HCT116 (cell line): ENCODE data around the gene ARHGAP42. TPM values are rescaled to one million over a fixed set of nuclear protein-coding genes. Genes with fewer than 3 reads are reported as not detected.

Experiments
- ATAC-seq: fragments of 200-7000 bp; cut with Tn5 transposase; 2 replicates; pipeline ENCODE4 v1.9.1; 2020; ENCODE audit warnings: mild to moderate bottlenecking, moderate library complexity
- BruUV-seq: library from RNA; stranded (reverse); fragments of 400-500 nt; replicated peaks from 2 replicates; lab custom pipeline; 2021; lab: Mats Ljungman, UMichigan
- CTCF ChIA-PET: fragments of 300-600 bp; sonication (Branson Sonifier 250); formaldehyde crosslinking; loops from one replicate; lab custom pipeline; 2021; ENCODE audit warnings: antibody characterized with exemption; lab: Charles Lee
- POLR2A ChIA-PET: fragments of 300-600, 350-600 bp; sonication (Branson Sonifier 250); formaldehyde crosslinking; loops from one replicate; lab custom pipeline; 2021; ENCODE audit warnings: antibody characterized with exemption; lab: Charles Lee
- RAD21 ChIA-PET, 2 experiments: fragments of 300-600 bp; sonication (Branson Sonifier 250); formaldehyde crosslinking; loops; one replicate each; lab custom pipeline; 2023; ENCODE audit warnings: low total read pairs in 2 of 2; ENCODE audit not compliant: uncharacterized antibody in 2 of 2, unreplicated experiment in 2 of 2, low non-redundant PET in 1 of 2; lab: Charles Lee
- DNase-seq: peaks from one replicate; pipeline ENCODE4 v3.0.0-alpha.2; 2010; ENCODE audit warnings: low read depth, low spot score
- H2AFZ ChIP-seq: fragments of 200-600 bp; shearing (Covaris generic), sonication (generic); 2 replicates; pipeline ENCODE4 v1.6.1; 2017; ENCODE audit warnings: low read depth, mixed run types, mixed read lengths, antibody characterized with exemption, low read length; ENCODE audit not compliant: poor library complexity, severe bottlenecking
- H3K27ac ChIP-seq: 2 replicates; pipeline ENCODE4 v1.5.1; 2012; ENCODE audit warnings: low read depth, low read length
- H3K27me3 ChIP-seq: fragments of 200-600 bp; sonication (generic); 2 replicates; pipeline ENCODE4 v1.6.1; 2016; ENCODE audit warnings: mixed run types, low read length, mixed read lengths; ENCODE audit not compliant: insufficient read depth
- H3K36me3 ChIP-seq, 2 experiments: fragments of 200-500 bp in 1 of 2; fragments of 200-600 bp in 1 of 2; sonication (Bioruptor generic) in 1 of 2; sonication (generic) in 1 of 2; 2 replicates each; pipeline versions ENCODE4 v1.5.1 to v1.6.1; 2014 to 2016; ENCODE audit warnings: low read length in 2 of 2, inconsistent platforms in 1 of 2, mixed read lengths in 1 of 2, mixed run types in 1 of 2; ENCODE audit not compliant: insufficient read depth in 2 of 2, control insufficient read depth in 1 of 2
- H3K4me1 ChIP-seq, 2 experiments: fragments of 200-600 bp in 1 of 2; sonication (generic) in 1 of 2; 2 replicates each; pipeline versions ENCODE4 v1.5.1 to v1.6.1; 2012 to 2017; ENCODE audit warnings: low read length in 2 of 2, inconsistent platforms in 1 of 2, mild to moderate bottlenecking in 1 of 2, mixed read lengths in 1 of 2, mixed run types in 1 of 2, moderate library complexity in 1 of 2; ENCODE audit not compliant: insufficient read depth in 2 of 2, control insufficient read depth in 1 of 2
- H3K4me2 ChIP-seq: fragments of 200-600 bp; sonication (generic); 2 replicates; pipeline ENCODE4 v1.6.1; 2017; ENCODE audit warnings: mixed run types, low read length, mixed read lengths
- H3K4me3 ChIP-seq, 2 experiments: fragments of 200-600 bp in 1 of 2; sonication (generic) in 1 of 2; replicated peaks in 1 of 2; 2 replicates each; pipeline ENCODE4 v1.5.1; 2011 to 2016; ENCODE audit warnings: low read length in 2 of 2, control low read depth in 1 of 2, low read depth in 1 of 2, mild to moderate bottlenecking in 1 of 2, mixed read lengths in 1 of 2, mixed run types in 1 of 2
- H3K79me2 ChIP-seq: fragments of 200-600 bp; sonication (generic); 2 replicates; pipeline ENCODE4 v1.6.1; 2017; ENCODE audit warnings: mild to moderate bottlenecking, mixed run types, low read length, moderate library complexity, mixed read lengths; ENCODE audit not compliant: insufficient read depth
- H3K9ac ChIP-seq: fragments of 200-600 bp; sonication (generic); 2 replicates; pipeline ENCODE4 v1.6.1; 2016; ENCODE audit warnings: low read length, mixed read lengths
- H3K9me2 ChIP-seq: fragments of 200-600 bp; sonication (generic), shearing (Covaris generic); 2 replicates; pipeline ENCODE4 v1.6.1; 2017; ENCODE audit warnings: mixed run types, mild to moderate bottlenecking, moderate library complexity; ENCODE audit not compliant: insufficient read depth
- H3K9me3 ChIP-seq, 2 experiments: fragments of 200-500 bp in 1 of 2; fragments of 200-600 bp in 1 of 2; sonication (Bioruptor generic) in 1 of 2; sonication (generic) in 1 of 2; 2 replicates each; pipeline ENCODE4 v1.6.1; 2014 to 2017; ENCODE audit warnings: low read length in 2 of 2, mixed read lengths in 2 of 2, inconsistent platforms in 1 of 2, low read depth in 1 of 2, mild to moderate bottlenecking in 1 of 2, mixed run types in 1 of 2, moderate library complexity in 1 of 2; ENCODE audit not compliant: control insufficient read depth in 1 of 2, insufficient read depth in 1 of 2
- H4K20me1 ChIP-seq: fragments of 200-600 bp; sonication (generic), shearing (Covaris generic); 2 replicates; pipeline ENCODE4 v1.6.1; 2017; ENCODE audit warnings: mixed run types, mild to moderate bottlenecking, moderate library complexity; ENCODE audit not compliant: insufficient read depth
- ATF3 ChIP-seq: IDR thresholded peaks from 2 replicates; pipeline ENCODE4 v1.6.1; 2012
- CBX3 ChIP-seq: IDR thresholded peaks from 2 replicates; pipeline ENCODE4 v1.6.1; 2012; ENCODE audit warnings: low read depth
- RAD21 ChIP-seq: IDR thresholded peaks from 2 replicates; pipeline ENCODE4 v1.6.1; 2012; ENCODE audit warnings: low read depth, mild to moderate bottlenecking
- TCF7L2 ChIP-seq: IDR thresholded peaks from 2 replicates; pipeline ENCODE4 v1.7.0; 2011; ENCODE audit warnings: borderline replicate concordance, inconsistent platforms; ENCODE audit not compliant: insufficient read depth, insufficient read length; ENCODE audit errors: extremely low read depth
- intact Hi-C: fragments of 100-400 bp; cut with micrococcal nuclease; formaldehyde crosslinking; loops from 2 replicates; pipeline ENCODE4 v1.10.0; 2022
- total RNA-seq: library from RNA; stranded (reverse); gene quantifications from one replicate; pipeline ENCODE4 v1.2.1, GENCODE V29; 2021; ENCODE audit not compliant: unreplicated experiment

ARHGAP42 gene
- total RNA-seq, 1 experiment from 2014 or later: 12.3 TPM

DNA sequence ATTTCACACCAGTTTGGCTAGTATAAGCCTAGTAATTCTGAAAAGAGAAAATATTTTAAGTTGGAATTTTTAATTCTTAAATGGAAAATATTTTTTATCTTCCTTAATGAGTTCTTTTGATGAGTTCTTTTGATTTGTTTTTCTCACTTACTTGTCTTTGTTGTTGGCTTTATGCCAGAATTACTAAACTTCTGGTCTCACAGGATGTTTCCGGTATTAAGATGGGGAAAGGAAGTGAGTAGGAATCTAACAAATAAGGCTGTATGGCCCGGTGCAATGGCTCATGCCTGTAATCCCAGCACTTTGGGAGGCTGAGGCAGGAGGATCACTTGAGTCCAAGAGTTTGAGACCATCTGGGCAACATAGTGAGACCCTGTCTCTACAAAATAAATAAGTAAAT, 106.4 kb downstream of the ARHGAP42 start:
- no peak overlapping the region for H3K4me3 ChIP-seq
- no TSS peak for BruUV-seq
- H3K79me2 ChIP-seq: peaks cover 15% of the 10 kb centered on the region; the same call in 1 of the 2 replicates
- H3K36me3 ChIP-seq: no peaks in the 10 kb centered on the region
- ChIA-PET RAD21 (no interaction called here), CTCF (no interaction called here), POLR2A (interaction anchor here (0.6 kb wide), 1 partner anchor 15 kb away, joined by 3 read pairs; no protein-coding TSS in a partner anchor)
- H4K20me1 ChIP-seq: no peaks in the 10 kb centered on the region
- H3K9me2 ChIP-seq: no peaks in the 10 kb centered on the region
- H3K9ac ChIP-seq: no peak overlapping the region
- no peak for ATAC-seq
- H3K27me3 ChIP-seq: no peaks in the 10 kb centered on the region
- no peak for DNase-seq
- H3K27ac ChIP-seq: no peak overlapping the region
- intact Hi-C loops: no loop called here
- no peak overlapping the region for H3K4me2 ChIP-seq
- H3K9me3 ChIP-seq: no peaks in the 10 kb centered on the region
- TF ChIP-seq RAD21 (no peak), CBX3 (no peak), ATF3 (no peak)
- peaks cover 0 to 12% of the 10 kb centered on the region in 2 experiments; a peak in 2 of 4 replicates for H3K4me1 ChIP-seq
- H2AFZ ChIP-seq: no peak overlapping the region

DNA sequence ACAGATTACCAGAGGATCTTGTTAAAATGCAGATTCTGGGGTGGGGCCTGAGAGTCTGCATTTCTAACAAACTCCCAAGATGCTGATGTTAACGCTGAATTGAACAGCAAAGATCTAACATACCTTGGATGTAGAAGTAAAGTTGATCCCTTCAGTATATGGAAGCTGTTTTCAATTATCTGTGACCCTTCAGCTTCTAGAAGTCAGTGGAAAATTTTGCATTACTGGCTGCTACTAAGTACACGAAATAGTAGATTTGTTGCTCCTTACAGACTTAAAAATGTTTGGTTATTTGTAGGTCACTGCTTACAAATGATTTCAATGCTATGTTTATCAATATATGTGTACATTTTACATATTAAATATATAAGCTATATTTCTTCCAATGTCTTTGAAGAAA, 107.4 kb downstream of the ARHGAP42 start:
- no peaks in the 10 kb centered on the region for H4K20me1 ChIP-seq
- no TSS peak for BruUV-seq
- DNase-seq: no peak
- H3K4me1 ChIP-seq: peaks cover 0 to 8% of the 10 kb centered on the region in 2 experiments; a peak in 2 of 4 replicates
- ChIA-PET RAD21 (no interaction called here), POLR2A (no interaction called here), CTCF (no interaction called here)
- ATAC-seq: no peak
- intact Hi-C loops: no loop called here
- H3K36me3 ChIP-seq: no peaks in the 10 kb centered on the region
- H3K27me3 ChIP-seq: no peaks in the 10 kb centered on the region
- H3K27ac ChIP-seq: no peak overlapping the region
- peaks cover 15% of the 10 kb centered on the region; the same call in 1 of the 2 replicates for H3K79me2 ChIP-seq
- H3K9me3 ChIP-seq: no peaks in the 10 kb centered on the region
- no peak overlapping the region for H3K4me3 ChIP-seq
- TF ChIP-seq TCF7L2: no peak
- no peak overlapping the region for H3K4me2 ChIP-seq
- H3K9ac ChIP-seq: no peak overlapping the region
- no peaks in the 10 kb centered on the region for H3K9me2 ChIP-seq
- no peak overlapping the region for H2AFZ ChIP-seq
